Endodermal cell (in vitro differentiated cells): ENCODE data around the gene PDE7B. TPM values are rescaled to one million over a fixed set of nuclear protein-coding genes. Genes with fewer than 3 reads are reported as not detected.

Source experiments
- DNase-seq: peaks from one replicate; pipeline ENCODE4 v3.0.0-alpha.2; 2017
- H3K27ac ChIP-seq: 2 replicates; pipeline ENCODE4 v1.5.1; 2013; ENCODE audit warnings: mild to moderate bottlenecking, low read depth, low read length, moderate library complexity
- H3K27me3 ChIP-seq: 2 replicates; pipeline ENCODE4 v1.6.1; 2013; ENCODE audit warnings: mild to moderate bottlenecking, low read length, moderate library complexity; ENCODE audit not compliant: insufficient read depth, control insufficient read depth, poor library complexity, severe bottlenecking
- H3K36me3 ChIP-seq: 2 replicates; pipeline ENCODE4 v1.7.0; 2013; ENCODE audit warnings: mild to moderate bottlenecking, low read length, moderate library complexity; ENCODE audit not compliant: control insufficient read depth, insufficient read depth
- H3K4me1 ChIP-seq: one replicate; pipeline ENCODE4 v1.7.0; 2013; ENCODE audit warnings: low read length; ENCODE audit not compliant: control insufficient read depth, insufficient read depth
- H3K4me3 ChIP-seq: 2 replicates; pipeline ENCODE4 v1.5.1; 2013; ENCODE audit warnings: mild to moderate bottlenecking, low read length, moderate library complexity
- H3K9ac ChIP-seq: 2 replicates; pipeline ENCODE4 v1.6.1; 2013; ENCODE audit warnings: mild to moderate bottlenecking, low read length, moderate library complexity; ENCODE audit not compliant: poor library complexity, severe bottlenecking; ENCODE audit errors: extremely low read depth
- H3K9me3 ChIP-seq: 2 replicates; pipeline ENCODE4 v1.6.1; 2013; ENCODE audit warnings: mild to moderate bottlenecking, low read length, moderate library complexity; ENCODE audit not compliant: control insufficient read depth
- H3K27ac Mint-ChIP-seq: 2 replicates; pipeline ENCODE4 v1.8.0; 2020; ENCODE audit warnings: mixed read lengths
- H3K27me3 Mint-ChIP-seq: 2 replicates; pipeline ENCODE4 v1.8.0; 2021; ENCODE audit warnings: mild to moderate bottlenecking, mixed read lengths; ENCODE audit not compliant: insufficient read depth
- H3K36me3 Mint-ChIP-seq: 2 replicates; pipeline ENCODE4 v1.8.0; 2020; ENCODE audit warnings: low read depth, mixed read lengths
- H3K4me1 Mint-ChIP-seq: 2 replicates; pipeline ENCODE4 v1.8.0; 2020; ENCODE audit warnings: mixed read lengths
- H3K4me3 Mint-ChIP-seq: 2 replicates; pipeline ENCODE4 v1.8.0; 2020; ENCODE audit warnings: mild to moderate bottlenecking, moderate library complexity, mixed read lengths
- H3K9me3 Mint-ChIP-seq: 2 replicates; pipeline ENCODE4 v1.8.0; 2020; ENCODE audit warnings: mild to moderate bottlenecking, mixed read lengths
- WGBS, 2 experiments: methylation state at CpG; one replicate each; pipeline versions ENCODE4 v1.1.5 to v1.1.7; 2013; ENCODE audit warnings: missing lambda C conversion rate in 2 of 2, mixed read lengths in 1 of 2; ENCODE audit not compliant: insufficient coverage in 1 of 2, insufficient read length in 1 of 2; 5-methylcytosine and 5-hydroxymethylcytosine counted together
- total RNA-seq, 2 donors: library from RNA; stranded (reverse); fragmentation: NEBNext Ultra II Directional in 1 of 2; extraction: Animal tissue kit (Norgen Biotek cat#: 25700) in 1 of 2; gene quantifications; 2 replicates in 1 of 2; 3 replicates in 1 of 2; pipeline ENCODE4 v1.2.1, GENCODE V29; 2021
- TF ChIP-seq, protein P1 (sequence below): fragments of 200-600 bp; sonication (generic); conservative IDR thresholded peaks from 2 replicates; pipeline ENCODE4 v1.5.0; 2021; ENCODE audit warnings: antibody characterized with exemption, mild to moderate bottlenecking

PDE7B gene
- total RNA-seq, 2 donors from 2014 or later = 0.26 TPM; not detected in 1

DNA sequence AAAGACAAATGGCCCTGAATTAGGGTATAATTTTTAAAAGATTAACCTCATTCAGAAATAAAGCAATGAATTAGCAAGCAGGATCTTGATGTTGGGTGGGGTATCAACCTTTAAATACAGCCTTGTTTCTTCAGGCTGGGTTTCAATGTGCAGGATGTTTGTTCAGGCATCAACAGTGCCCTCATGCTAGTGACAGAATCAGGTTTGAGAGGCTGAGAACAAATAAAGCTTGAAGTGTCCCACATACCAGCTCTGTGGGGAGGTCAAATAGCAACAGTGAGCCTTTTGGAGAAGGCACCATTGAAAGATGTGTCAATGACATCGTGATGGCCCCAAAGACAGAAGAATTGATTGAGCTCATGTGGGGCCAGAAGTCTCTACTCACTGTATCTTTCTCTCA lies 330.4 kb downstream of the PDE7B start:
- no peak overlapping the region for H3K4me3 Mint-ChIP-seq
- H3K4me1 Mint-ChIP-seq = no peaks in the 10 kb centered on the region
- no peaks in the 10 kb centered on the region for H3K4me1 ChIP-seq
- no peaks in the 10 kb centered on the region for H3K36me3 Mint-ChIP-seq
- TF ChIP-seq, protein P1, sequence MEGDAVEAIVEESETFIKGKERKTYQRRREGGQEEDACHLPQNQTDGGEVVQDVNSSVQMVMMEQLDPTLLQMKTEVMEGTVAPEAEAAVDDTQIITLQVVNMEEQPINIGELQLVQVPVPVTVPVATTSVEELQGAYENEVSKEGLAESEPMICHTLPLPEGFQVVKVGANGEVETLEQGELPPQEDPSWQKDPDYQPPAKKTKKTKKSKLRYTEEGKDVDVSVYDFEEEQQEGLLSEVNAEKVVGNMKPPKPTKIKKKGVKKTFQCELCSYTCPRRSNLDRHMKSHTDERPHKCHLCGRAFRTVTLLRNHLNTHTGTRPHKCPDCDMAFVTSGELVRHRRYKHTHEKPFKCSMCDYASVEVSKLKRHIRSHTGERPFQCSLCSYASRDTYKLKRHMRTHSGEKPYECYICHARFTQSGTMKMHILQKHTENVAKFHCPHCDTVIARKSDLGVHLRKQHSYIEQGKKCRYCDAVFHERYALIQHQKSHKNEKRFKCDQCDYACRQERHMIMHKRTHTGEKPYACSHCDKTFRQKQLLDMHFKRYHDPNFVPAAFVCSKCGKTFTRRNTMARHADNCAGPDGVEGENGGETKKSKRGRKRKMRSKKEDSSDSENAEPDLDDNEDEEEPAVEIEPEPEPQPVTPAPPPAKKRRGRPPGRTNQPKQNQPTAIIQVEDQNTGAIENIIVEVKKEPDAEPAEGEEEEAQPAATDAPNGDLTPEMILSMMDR = no peak
- H3K36me3 ChIP-seq = no peaks in the 10 kb centered on the region
- no peaks in the 10 kb centered on the region for H3K9me3 ChIP-seq
- H3K27me3 ChIP-seq = no peaks in the 10 kb centered on the region
- H3K27ac Mint-ChIP-seq = no peak overlapping the region
- no peaks in the 10 kb centered on the region for H3K27me3 Mint-ChIP-seq
- H3K9ac ChIP-seq = no peak overlapping the region
- 83 to 96% methylated on average over 1 of the region's 1 CpG for WGBS, 2 experiments
- no peak for DNase-seq
- no peak overlapping the region for H3K4me3 ChIP-seq
- no peaks in the 10 kb centered on the region for H3K9me3 Mint-ChIP-seq
- H3K27ac ChIP-seq = no peak overlapping the region

DNA sequence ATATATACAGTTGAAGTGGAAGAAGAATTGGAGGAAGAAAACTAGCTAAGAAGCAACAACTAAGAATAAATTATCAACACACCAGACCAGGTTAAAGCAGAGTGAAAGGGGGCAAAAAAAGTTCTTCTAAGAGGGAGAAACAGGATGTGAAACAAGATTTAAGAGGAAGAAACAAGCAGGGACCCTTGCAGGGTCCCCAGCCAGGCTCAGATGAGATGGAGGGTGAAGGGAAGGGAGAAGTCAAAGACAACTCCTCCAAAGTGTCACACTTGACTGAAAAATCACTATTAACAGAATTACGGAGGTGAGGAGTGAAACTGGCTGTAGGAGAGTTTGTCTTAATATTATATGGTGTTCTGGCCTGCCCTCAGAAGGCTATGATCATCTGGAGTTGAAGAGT lies 333.2 kb downstream of the PDE7B start:
- no peak overlapping the region for H3K27ac ChIP-seq
- no peak overlapping the region for H3K4me3 ChIP-seq
- no peaks in the 10 kb centered on the region for H3K4me1 ChIP-seq
- no peaks in the 10 kb centered on the region for H3K9me3 ChIP-seq
- Mint-ChIP-seq H3K27me3 (no peaks in the 10 kb centered on the region), H3K4me3 (no peak overlapping the region), H3K36me3 (no peaks in the 10 kb centered on the region), H3K4me1 (no peaks in the 10 kb centered on the region), H3K27ac (no peak overlapping the region), H3K9me3 (no peaks in the 10 kb centered on the region)
- no peak overlapping the region for H3K9ac ChIP-seq
- no peak for DNase-seq
- 94% methylated on average over 1 of the region's 1 CpG; no CpG with 5 or more reads in 1 of the 2 experiments for WGBS, 2 experiments
- no peaks in the 10 kb centered on the region for H3K27me3 ChIP-seq
- no peaks in the 10 kb centered on the region for H3K36me3 ChIP-seq
- TF ChIP-seq, protein P1 = no peak

DNA sequence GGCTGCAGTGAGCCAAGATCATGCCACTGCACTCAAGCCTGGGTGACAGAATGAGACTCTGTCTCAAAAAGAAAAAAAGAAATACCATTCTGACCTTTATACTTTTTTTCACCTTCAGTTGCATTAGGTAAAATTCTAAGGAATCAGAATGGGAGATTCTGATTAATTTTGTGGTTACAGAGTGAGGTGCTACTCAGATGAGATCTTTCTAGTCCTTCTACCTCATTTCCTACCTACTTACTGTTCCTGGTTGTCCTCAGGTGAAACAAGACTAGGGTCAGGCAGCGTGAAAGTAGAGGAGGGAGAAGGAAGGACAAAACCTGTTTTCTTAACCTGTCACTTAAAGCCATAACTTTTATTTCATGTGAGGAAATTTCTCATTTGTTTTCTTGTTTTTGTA lies 334.9 kb downstream of the PDE7B start:
- H3K36me3 Mint-ChIP-seq = no peaks in the 10 kb centered on the region
- TF ChIP-seq, protein P1 = no peak
- WGBS, 2 experiments = 100% methylated on average over 1 of the region's 1 CpG

More for the DNA sequence above, 334.9 kb downstream of the PDE7B start:
- Histone ChIP-seq H3K9me3 (no peaks in the 10 kb centered on the region), H3K27ac (no peak overlapping the region), H3K36me3 (no peaks in the 10 kb centered on the region), H3K4me3 (no peak overlapping the region), H3K27me3 (no peaks in the 10 kb centered on the region), H3K4me1 (no peaks in the 10 kb centered on the region), H3K9ac (no peak overlapping the region)
- Mint-ChIP-seq H3K4me3 (no peak overlapping the region), H3K27ac (no peak overlapping the region), H3K27me3 (no peaks in the 10 kb centered on the region), H3K9me3 (no peaks in the 10 kb centered on the region), H3K4me1 (no peaks in the 10 kb centered on the region)
- DNase-seq = no peak
